ENCODE measurements around the gene ZCCHC8.
"Not testable (repeated sequence)": the region's sequence is repeated elsewhere in the genome, so short reads cannot be mapped to it uniquely, and the experiment has no call there.

Gene ZCCHC8

GRCh38 chr12:122513028-122513427 is 12.3 kb upstream of the ZCCHC8 start:
- in situ Hi-C loops (cut with MboI; ENCODE audit: low sequenced_read_pairs): not testable (repeated sequence)

GRCh38 chr12:122508163-122508562 is 7.4 kb upstream of the ZCCHC8 start:
- in situ Hi-C loops (cut with MboI; ENCODE audit: low sequenced_read_pairs): no loop called here

GRCh38 chr12:122506393-122506938 is 5.7 kb upstream of the ZCCHC8 start:
- in situ Hi-C loops (cut with MboI; ENCODE audit: low sequenced_read_pairs): no loop called here

GRCh38 chr12:122505419-122506051 is 4.8 kb upstream of the ZCCHC8 start:
- in situ Hi-C loops (cut with MboI; ENCODE audit: low sequenced_read_pairs): no loop called here

- in situ Hi-C loops (cut with MboI; ENCODE audit: low sequenced_read_pairs): no loop called here
Measured at GRCh38 chr12:122503783-122504590, 3.3 kb upstream of the ZCCHC8 start.

- in situ Hi-C loops (cut with MboI; ENCODE audit: low sequenced_read_pairs): no loop called here
Measured at GRCh38 chr12:122503147-122503751, 2.5 kb upstream of the ZCCHC8 start.

GRCh38 chr12:122501489-122501989 is 807 bp upstream of the ZCCHC8 start:
- in situ Hi-C loops (cut with MboI; ENCODE audit: low sequenced_read_pairs): no loop called here

GRCh38 chr12:122499991-122500684 is 594 bp downstream of the ZCCHC8 start:
- in situ Hi-C loops (cut with MboI; ENCODE audit: low sequenced_read_pairs): no loop called here

- in situ Hi-C loops (cut with MboI; ENCODE audit: low sequenced_read_pairs): no loop called here
Measured at GRCh38 chr12:122495258-122495657, 5.5 kb downstream of the ZCCHC8 start.

GRCh38 chr12:122493222-122493621 is 7.5 kb downstream of the ZCCHC8 start:
- in situ Hi-C loops (cut with MboI; ENCODE audit: low sequenced_read_pairs): not testable (repeated sequence)

- in situ Hi-C loops (cut with MboI; ENCODE audit: low sequenced_read_pairs): no loop called here
Measured at GRCh38 chr12:122491991-122492390, 8.7 kb downstream of the ZCCHC8 start.

GRCh38 chr12:122489038-122489437 is 11.7 kb downstream of the ZCCHC8 start:
- in situ Hi-C loops (cut with MboI; ENCODE audit: low sequenced_read_pairs): no loop called here

GRCh38 chr12:122487807-122488206 is 12.9 kb downstream of the ZCCHC8 start:
- in situ Hi-C loops (cut with MboI; ENCODE audit: low sequenced_read_pairs): not testable (repeated sequence)

- in situ Hi-C loops (cut with MboI; ENCODE audit: low sequenced_read_pairs): no loop called here
Measured at GRCh38 chr12:122486805-122487426, 13.8 kb downstream of the ZCCHC8 start.

- in situ Hi-C loops (cut with MboI; ENCODE audit: low sequenced_read_pairs): not testable (repeated sequence)
Measured at GRCh38 chr12:122486360-122486759, 14.4 kb downstream of the ZCCHC8 start.

GRCh38 chr12:122484385-122484784 is 16.3 kb downstream of the ZCCHC8 start:
- in situ Hi-C loops (cut with MboI; ENCODE audit: low sequenced_read_pairs): not testable (repeated sequence)

- in situ Hi-C loops (cut with MboI; ENCODE audit: low sequenced_read_pairs): no loop called here
Measured at GRCh38 chr12:122483969-122484368, 16.8 kb downstream of the ZCCHC8 start.

- in situ Hi-C loops (cut with MboI; ENCODE audit: low sequenced_read_pairs): no loop called here
Measured at GRCh38 chr12:122481861-122482260, 18.9 kb downstream of the ZCCHC8 start.

- in situ Hi-C loops (cut with MboI; ENCODE audit: low sequenced_read_pairs): no loop called here
Measured at GRCh38 chr12:122480753-122481152, 20.0 kb downstream of the ZCCHC8 start.

- in situ Hi-C loops (cut with MboI; ENCODE audit: low sequenced_read_pairs): no loop called here
Measured at GRCh38 chr12:122474324-122474716, 26.4 kb downstream of the ZCCHC8 start.

Data from HL-60/S4 (cell line).